ENCODE measurements around the gene FOXK1.

- TF ChIP-seq ZNF224 (CRISPR knock-in tag; IDR thresholded peaks at IDR 0.05) (no peak), FOXJ3 (CRISPR knock-in tag; IDR thresholded peaks at IDR 0.05; ENCODE audit: borderline replicate concordance) (no peak), SUZ12 (IDR thresholded peaks at IDR 0.05; ENCODE audit: low read depth, low read length) (no peak), SMAD3 (CRISPR knock-in tag; IDR thresholded peaks at IDR 0.05) (no peak), E2F5 (CRISPR knock-in tag; conservative IDR thresholded peaks at IDR 0.05) (no peak), ZNF724P (CRISPR knock-in tag; IDR thresholded peaks at IDR 0.05; ENCODE audit: borderline replicate concordance) (no peak), CTCF (CRISPR knock-in tag; IDR thresholded peaks at IDR 0.05) (peak; percentile 31; the same call in 1 of the 2 replicates), PPARG (CRISPR knock-in tag; conservative IDR thresholded peaks at IDR 0.05) (no peak), ZNF773 (CRISPR knock-in tag; IDR thresholded peaks at IDR 0.05; ENCODE audit: borderline replicate concordance) (no peak)
These were observed 43.1 kb downstream of the FOXK1 start for GRCh38 chr7:4725014-4725849.

Measured in HepG2 (cell line).